PC-9 (cell line): ENCODE measurements around the gene PTPRG. TPM values are rescaled to one million over a fixed set of nuclear protein-coding genes. Genes with fewer than 3 reads are reported as not detected.

Experiments
- BruUV-seq: library from RNA; stranded (reverse); fragments of 400-500 nt; replicated peaks from 2 replicates; lab custom pipeline; 2021; lab: Mats Ljungman, UMichigan
- CTCF ChIA-PET: fragments of 300-600 bp; sonication (Branson Sonifier 250); formaldehyde crosslinking; loops from one replicate; lab custom pipeline; 2022; ENCODE audit warnings: antibody characterized with exemption; lab: Charles Lee
- POLR2A ChIA-PET: fragments of 300-600 bp; sonication (Branson Sonifier 250); formaldehyde crosslinking; loops from one replicate; lab custom pipeline; 2022; ENCODE audit warnings: antibody characterized with exemption; ENCODE audit not compliant: unreplicated experiment; lab: Charles Lee
- DNase-seq, 2 experiments: peaks; one replicate each; pipeline versions ENCODE4 v3.0.0 to v3.0.0-alpha.2; 2015 to 2022; ENCODE audit warnings: mixed read lengths in 1 of 2
- H2AFZ ChIP-seq: fragments of 200-600 bp; sonication (generic); 2 replicates; pipeline ENCODE4 v1.8.1; 2017; ENCODE audit warnings: antibody characterized with exemption
- H3F3A ChIP-seq: fragments of 200-600 bp; sonication (generic); 2 replicates; pipeline ENCODE4 v1.8.1; 2017; ENCODE audit warnings: antibody characterized with exemption, mild to moderate bottlenecking, low read depth; ENCODE audit not compliant: insufficient read depth
- H3K27ac ChIP-seq: fragments of 200-600 bp; sonication (generic); 2 replicates; pipeline ENCODE4 v1.6.1; 2016; ENCODE audit warnings: mixed run types
- H3K27me3 ChIP-seq: fragments of 200-600 bp; sonication (generic); 2 replicates; pipeline ENCODE4 v1.6.1; 2016; ENCODE audit warnings: low read depth, mixed run types; ENCODE audit not compliant: insufficient read depth
- H3K36me3 ChIP-seq: fragments of 200-600 bp; sonication (generic); 2 replicates; pipeline ENCODE4 v1.6.1; 2016; ENCODE audit warnings: low read depth, mixed run types
- H3K4me1 ChIP-seq: fragments of 200-600 bp; sonication (generic); replicated peaks from 2 replicates; pipeline ENCODE4 v1.6.1; 2016; ENCODE audit warnings: mixed run types; ENCODE audit not compliant: insufficient read depth
- H3K4me2 ChIP-seq: fragments of 200-600 bp; sonication (generic); 2 replicates; pipeline ENCODE4 v1.6.1; 2017; ENCODE audit warnings: mixed run types
- H3K4me3 ChIP-seq: fragments of 200-600 bp; sonication (generic); 2 replicates; pipeline ENCODE4 v1.6.1; 2016; ENCODE audit warnings: mixed run types
- H3K79me2 ChIP-seq: fragments of 200-600 bp; sonication (generic); 2 replicates; pipeline ENCODE4 v1.6.1; 2017; ENCODE audit warnings: low read depth, mixed run types
- H3K9me2 ChIP-seq: fragments of 200-600 bp; sonication (generic); 2 replicates; pipeline ENCODE4 v1.8.1; 2017; ENCODE audit warnings: mild to moderate bottlenecking; ENCODE audit not compliant: insufficient read depth
- H3K9me3 ChIP-seq: fragments of 200-600 bp; sonication (generic); 2 replicates; pipeline ENCODE4 v1.8.1; 2016; ENCODE audit warnings: low read depth; ENCODE audit not compliant: insufficient read depth
- H4K20me1 ChIP-seq: fragments of 200-600 bp; sonication (generic); 2 replicates; pipeline ENCODE4 v1.8.1; 2017; ENCODE audit not compliant: insufficient read depth
- CTCF ChIP-seq: fragments of 200-600 bp; sonication (generic); conservative IDR thresholded peaks from 2 replicates; pipeline ENCODE4 v1.6.1; 2017; ENCODE audit warnings: mixed run types, antibody characterized with exemption, mild to moderate bottlenecking, moderate library complexity
- EZH2 ChIP-seq: fragments of 200-600 bp; sonication (generic); IDR thresholded peaks from 2 replicates; pipeline ENCODE4 v1.8.0; 2017; ENCODE audit warnings: antibody characterized with exemption, low read depth
- intact Hi-C: fragments of 100-400 bp; cut with micrococcal nuclease; formaldehyde crosslinking; loops from one replicate; pipeline ENCODE4 v1.10.0; 2022; ENCODE audit not compliant: unreplicated experiment
- total RNA-seq: library from RNA; stranded (reverse); gene quantifications from 2 replicates; pipeline ENCODE4 v1.2.3, GENCODE V29; 2021

Gene PTPRG
- total RNA-seq, 1 experiment from 2014 or later = 32.9 TPM

- H2AFZ ChIP-seq = no peak overlapping the region
- H3K27ac ChIP-seq = no peak overlapping the region
- intact Hi-C loops = no loop called here
- no peaks in the 10 kb centered on the region for H4K20me1 ChIP-seq
- no peaks in the 10 kb centered on the region for H3K9me3 ChIP-seq
- no peaks in the 10 kb centered on the region for H3K9me2 ChIP-seq
- no peaks in the 10 kb centered on the region for H3K79me2 ChIP-seq
- no peak for TF ChIP-seq CTCF
- no peak for TF ChIP-seq EZH2
- POLR2A ChIA-PET = no interaction called here
- BruUV-seq = no TSS peak
- no peaks in the 10 kb centered on the region for H3F3A ChIP-seq
- H3K4me2 ChIP-seq = no peak overlapping the region
- no peak for DNase-seq
- no peak overlapping the region for H3K4me3 ChIP-seq
- no peaks in the 10 kb centered on the region for H3K27me3 ChIP-seq
- CTCF ChIA-PET = no interaction called here
- H3K36me3 ChIP-seq = no peaks in the 10 kb centered on the region
- H3K4me1 ChIP-seq = no peaks in the 10 kb centered on the region
Observed at GRCh38 chr3:61975936-61976335, 414.6 kb downstream of the PTPRG start.

- POLR2A ChIA-PET = no interaction called here
- Histone ChIP-seq H3K27me3 (no peaks in the 10 kb centered on the region), H2AFZ (no peak overlapping the region), H3K4me3 (no peak overlapping the region), H4K20me1 (no peaks in the 10 kb centered on the region), H3K9me2 (no peaks in the 10 kb centered on the region), H3F3A (no peaks in the 10 kb centered on the region), H3K4me1 (no peaks in the 10 kb centered on the region), H3K79me2 (no peaks in the 10 kb centered on the region), H3K4me2 (no peak overlapping the region), H3K36me3 (no peaks in the 10 kb centered on the region), H3K27ac (no peak overlapping the region), H3K9me3 (no peaks in the 10 kb centered on the region)
- CTCF ChIA-PET = no interaction called here
- TF ChIP-seq CTCF = no peak
- no peak for TF ChIP-seq EZH2
- no TSS peak for BruUV-seq
- intact Hi-C loops = no loop called here
- DNase-seq = no peak
Observed at GRCh38 chr3:61978460-61979419, 417.4 kb downstream of the PTPRG start.

- Histone ChIP-seq H3K4me3 (no peak overlapping the region), H3K4me1 (no peaks in the 10 kb centered on the region), H3K9me3 (no peaks in the 10 kb centered on the region), H3K4me2 (no peak overlapping the region), H4K20me1 (no peaks in the 10 kb centered on the region), H2AFZ (no peak overlapping the region), H3K27ac (no peak overlapping the region), H3K9me2 (no peaks in the 10 kb centered on the region), H3K36me3 (no peaks in the 10 kb centered on the region), H3K27me3 (no peaks in the 10 kb centered on the region), H3F3A (no peaks in the 10 kb centered on the region), H3K79me2 (no peaks in the 10 kb centered on the region)
- intact Hi-C loops = no loop called here
- no peak for DNase-seq
- POLR2A ChIA-PET = no interaction called here
- TF ChIP-seq CTCF (no peak), EZH2 (no peak)
- no TSS peak for BruUV-seq
- CTCF ChIA-PET = no interaction called here
Observed at GRCh38 chr3:61979638-61980037, 418.3 kb downstream of the PTPRG start.
